GM12878 (cell line): ENCODE measurements around the gene IRX4. TPM values are rescaled to one million over a fixed set of nuclear protein-coding genes. Genes with fewer than 3 reads are reported as not detected.

Experiments used
- ATAC-seq: fragments of 200-7000 bp; cut with Tn5 transposase; 3 replicates; pipeline ENCODE4 v1.9.1; 2020; ENCODE audit warnings: mild to moderate bottlenecking, moderate library complexity
- BruUV-seq: library from RNA; stranded (reverse); fragments of 400-500 nt; replicated peaks from 2 replicates; lab custom pipeline; 2021; lab: Mats Ljungman, UMichigan
- CTCF ChIA-PET: fragments of 300-600 bp; sonication (Branson Sonifier 250); formaldehyde crosslinking; extraction: SDS; loops from one replicate; lab custom pipeline; 2021; ENCODE audit warnings: inconsistent platforms; lab: Yijun Ruan, JAX
- POLR2A ChIA-PET: fragments of 350-600 bp; formaldehyde crosslinking; extraction: SDS; loops from one replicate; lab custom pipeline; 2021; ENCODE audit warnings: inconsistent platforms; lab: Charles Lee
- RAD21 ChIA-PET: fragments of 300-600 bp; sonication (Branson Sonifier 250); formaldehyde crosslinking; loops from one replicate; lab custom pipeline; 2023; ENCODE audit warnings: antibody characterized with exemption; ENCODE audit not compliant: unreplicated experiment; lab: Charles Lee
- SMC1A ChIA-PET: fragments of 300-600 bp; sonication (Branson Sonifier 250); formaldehyde crosslinking; loops from one replicate; lab custom pipeline; 2023; ENCODE audit not compliant: unreplicated experiment, uncharacterized antibody; lab: Charles Lee
- DNase-seq: peaks from one replicate; pipeline ENCODE4 v3.0.0-alpha.2; 2011; ENCODE audit warnings: low read depth, low spot score
- FAIRE-seq: peaks from 3 replicates; lab custom pipeline; 2011; peaks lifted over from hg19 to GRCh38; lab: Jason Lieb, UNC
- H2AFZ ChIP-seq: 2 replicates; pipeline ENCODE4 v1.6.0; 2011; ENCODE audit warnings: low read depth, low read length, control low read depth; ENCODE audit not compliant: control insufficient read depth
- H3K27ac ChIP-seq: 2 replicates; pipeline ENCODE4 v1.5.1; 2011; ENCODE audit warnings: control low read depth; ENCODE audit not compliant: control insufficient read depth, insufficient read depth
- H3K27me3 ChIP-seq, 2 experiments: replicated peaks in 1 of 2; 2 replicates each; pipeline versions ENCODE4 v1.6.0 to v1.6.1; 2011; ENCODE audit warnings: low read length in 1 of 2; ENCODE audit not compliant: control insufficient read depth in 2 of 2, insufficient read depth in 2 of 2
- H3K36me3 ChIP-seq, 2 experiments: 2 replicates each; pipeline ENCODE4 v1.5.1; 2011; ENCODE audit warnings: low read length in 1 of 2; ENCODE audit not compliant: control insufficient read depth in 2 of 2, insufficient read depth in 2 of 2
- H3K4me1 ChIP-seq: 2 replicates; pipeline ENCODE4 v1.6.1; 2011; ENCODE audit warnings: mild to moderate bottlenecking, low read length, moderate library complexity, mixed read lengths; ENCODE audit not compliant: control insufficient read depth, insufficient read depth
- H3K4me2 ChIP-seq: 2 replicates; pipeline ENCODE4 v1.6.0; 2011; ENCODE audit warnings: control low read depth; ENCODE audit not compliant: control insufficient read depth, insufficient read depth
- H3K4me3 ChIP-seq: fragments of 200-600 bp; sonication (generic); 2 replicates; pipeline ENCODE4 v1.5.1; 2016
- H3K79me2 ChIP-seq: 2 replicates; pipeline ENCODE4 v1.6.0; 2011; ENCODE audit warnings: low read length; ENCODE audit not compliant: control insufficient read depth, insufficient read depth
- H3K9ac ChIP-seq: 2 replicates; pipeline ENCODE4 v1.8.0; 2011; ENCODE audit warnings: low read length, control low read depth, mixed read lengths; ENCODE audit not compliant: control insufficient read depth, insufficient read depth
- H3K9me3 ChIP-seq: replicated peaks from 3 replicates; pipeline ENCODE4 v1.5.1; 2011; ENCODE audit warnings: mild to moderate bottlenecking, low read length; ENCODE audit not compliant: control insufficient read depth, insufficient read depth
- H4K20me1 ChIP-seq: 2 replicates; pipeline ENCODE4 v1.6.0; 2011; ENCODE audit not compliant: control insufficient read depth, insufficient read depth
- FOXK2 ChIP-seq: fragments of 450-650 bp; IDR thresholded peaks from 2 replicates; pipeline ENCODE4 v1.6.1; 2017; ENCODE audit warnings: mild to moderate bottlenecking, moderate library complexity
- WGBS: methylation state at CpG from one replicate; pipeline ENCODE4 v1.1.6; 2016; ENCODE audit warnings: low lambda C conversion rate; ENCODE audit not compliant: insufficient replicate concordance, insufficient coverage; ENCODE audit errors: missing lambda C conversion rate; 5-methylcytosine and 5-hydroxymethylcytosine counted together
- in situ Hi-C: fragments of 300-500 bp; cut with MboI; formaldehyde crosslinking; loops from 9 replicates; pipeline ENCODE4 v1.14.3; 2018; ENCODE audit warnings: mixed read lengths
- intact Hi-C: fragments of 100-400 bp; cut with micrococcal nuclease; formaldehyde crosslinking; loops from one replicate; pipeline ENCODE4 v1.14.2; 2022; ENCODE audit not compliant: unreplicated experiment
- polyA plus RNA-seq, 11 experiments: library from polyadenylated mRNA; depleted of rRNA in 4 of 11; unstranded in 6 of 11; stranded (reverse) in 5 of 11; fragments of >200 nt; fragmentation: Nextera tagmentation in 4 of 11; fragmentation: Illumina TruSeq in 1 of 11; extraction: Ambion mirVana in 4 of 11; extraction: Trizol in 1 of 11; gene quantifications; 1 replicate in 1 of 11; 2 replicates in 10 of 11; pipeline versions ENCODE4 v1.2.1 to v1.2.3, GENCODE V29; 2011 to 2016; ENCODE audit warnings: inconsistent platforms in 2 of 11, missing spikeins in 2 of 11, low read depth in 1 of 11
- total RNA-seq, 4 experiments: library from RNA; depleted of rRNA in 3 of 4; stranded (reverse); fragments of >200 nt in 3 of 4; fragmentation: Illumina TruSeq in 1 of 4; extraction: Trizol in 1 of 4; gene quantifications; 2 replicates each; pipeline versions ENCODE4 v1.2.1 to v1.2.3, GENCODE V29; 2013 to 2021
- TF ChIP-seq, protein P1 (sequence below): IDR thresholded peaks from 2 replicates; pipeline ENCODE4 v1.6.1; 2012; ENCODE audit warnings: low read depth, low read length, improper control_type of control experiment
- TF ChIP-seq, protein P2 (sequence below), 3 experiments: IDR thresholded peaks in 2 of 3; conservative IDR thresholded peaks in 1 of 3; 2 replicates each; pipeline ENCODE4 v1.5.1; 2011; ENCODE audit warnings: low read depth in 3 of 3, low read length in 3 of 3, mild to moderate bottlenecking in 3 of 3, control low read depth in 2 of 3, moderate library complexity in 2 of 3, inconsistent platforms in 1 of 3, mixed read lengths in 1 of 3; ENCODE audit not compliant: control insufficient read depth in 2 of 3, insufficient read depth in 1 of 3; ENCODE audit errors: extremely low read depth in 1 of 3

The IRX4 gene
- total and polyA plus RNA-seq, 10 of the 15 experiments (the other 5 are each of a cell fraction or from before 2014, with no cell fraction given), result not detected

DNA sequence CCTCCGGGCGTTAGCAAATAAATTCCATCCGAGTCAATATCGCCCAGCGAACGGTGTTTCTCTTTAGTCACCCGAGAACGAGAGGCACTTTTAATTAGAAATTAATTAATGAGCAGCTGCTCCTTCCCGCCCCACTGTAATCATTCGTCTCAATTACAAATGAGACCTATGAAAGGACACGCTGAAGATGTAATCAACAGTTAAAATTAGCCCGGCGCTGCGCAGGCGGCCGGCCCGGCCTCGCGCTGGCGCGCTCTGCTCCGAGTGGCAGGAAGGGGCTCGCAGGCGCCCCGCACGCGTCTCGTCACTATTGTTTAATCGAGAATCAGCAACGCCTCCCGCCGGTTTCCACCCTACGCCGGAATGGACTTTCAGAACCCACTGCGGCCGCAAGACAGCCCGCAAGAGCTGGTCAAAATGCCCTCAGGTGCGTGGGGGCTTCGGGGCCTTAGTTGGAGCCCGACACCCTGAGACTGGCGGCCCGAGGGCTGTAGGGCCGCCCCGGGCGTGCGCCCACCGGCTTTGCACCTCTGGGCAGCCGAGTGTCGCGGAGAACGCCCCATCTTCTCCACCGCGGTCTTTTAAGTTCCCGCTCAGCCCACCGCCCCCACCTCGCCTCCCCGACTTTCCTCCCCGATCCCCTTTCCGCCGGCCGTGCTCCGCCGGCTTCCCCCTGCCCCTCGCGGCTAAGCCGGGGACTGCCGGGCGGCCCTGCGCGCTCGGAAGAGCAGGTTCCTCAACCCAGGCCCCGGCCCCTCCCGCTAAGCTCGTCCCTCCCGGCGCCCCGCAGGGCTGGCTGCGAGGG, 597 bp upstream of the IRX4 start:
- Histone ChIP-seq H3K4me2 (no peak overlapping the region), H3K27me3 (peaks cover 5 to 13% of the 10 kb centered on the region in 2 experiments; a peak in 3 of 4 replicates), H2AFZ (no peak overlapping the region), H3K27ac (no peak overlapping the region), H4K20me1 (no peaks in the 10 kb centered on the region), H3K4me3 (no peak overlapping the region), H3K9ac (no peak overlapping the region), H3K9me3 (no peaks in the 10 kb centered on the region; the same call in 2 of the 3 replicates), H3K4me1 (no peaks in the 10 kb centered on the region), H3K36me3 (no peaks in the 10 kb centered on the region), H3K79me2 (no peaks in the 10 kb centered on the region)
- TF ChIP-seq, protein P1, sequence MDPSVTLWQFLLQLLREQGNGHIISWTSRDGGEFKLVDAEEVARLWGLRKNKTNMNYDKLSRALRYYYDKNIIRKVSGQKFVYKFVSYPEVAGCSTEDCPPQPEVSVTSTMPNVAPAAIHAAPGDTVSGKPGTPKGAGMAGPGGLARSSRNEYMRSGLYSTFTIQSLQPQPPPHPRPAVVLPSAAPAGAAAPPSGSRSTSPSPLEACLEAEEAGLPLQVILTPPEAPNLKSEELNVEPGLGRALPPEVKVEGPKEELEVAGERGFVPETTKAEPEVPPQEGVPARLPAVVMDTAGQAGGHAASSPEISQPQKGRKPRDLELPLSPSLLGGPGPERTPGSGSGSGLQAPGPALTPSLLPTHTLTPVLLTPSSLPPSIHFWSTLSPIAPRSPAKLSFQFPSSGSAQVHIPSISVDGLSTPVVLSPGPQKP, result no peak
- TF ChIP-seq FOXK2, result no peak
- TF ChIP-seq, protein P2, sequence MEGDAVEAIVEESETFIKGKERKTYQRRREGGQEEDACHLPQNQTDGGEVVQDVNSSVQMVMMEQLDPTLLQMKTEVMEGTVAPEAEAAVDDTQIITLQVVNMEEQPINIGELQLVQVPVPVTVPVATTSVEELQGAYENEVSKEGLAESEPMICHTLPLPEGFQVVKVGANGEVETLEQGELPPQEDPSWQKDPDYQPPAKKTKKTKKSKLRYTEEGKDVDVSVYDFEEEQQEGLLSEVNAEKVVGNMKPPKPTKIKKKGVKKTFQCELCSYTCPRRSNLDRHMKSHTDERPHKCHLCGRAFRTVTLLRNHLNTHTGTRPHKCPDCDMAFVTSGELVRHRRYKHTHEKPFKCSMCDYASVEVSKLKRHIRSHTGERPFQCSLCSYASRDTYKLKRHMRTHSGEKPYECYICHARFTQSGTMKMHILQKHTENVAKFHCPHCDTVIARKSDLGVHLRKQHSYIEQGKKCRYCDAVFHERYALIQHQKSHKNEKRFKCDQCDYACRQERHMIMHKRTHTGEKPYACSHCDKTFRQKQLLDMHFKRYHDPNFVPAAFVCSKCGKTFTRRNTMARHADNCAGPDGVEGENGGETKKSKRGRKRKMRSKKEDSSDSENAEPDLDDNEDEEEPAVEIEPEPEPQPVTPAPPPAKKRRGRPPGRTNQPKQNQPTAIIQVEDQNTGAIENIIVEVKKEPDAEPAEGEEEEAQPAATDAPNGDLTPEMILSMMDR (IDR thresholded peaks at IDR 0.05 in 2 of 3, conservative IDR thresholded peaks at IDR 0.05 in 1 of 3; ENCODE audit: control insufficient read depth in 2 of 3, extremely low read depth in 1 of 3, insufficient read depth in 1 of 3, low read depth in 3 of 3, low read length in 3 of 3), result 0 out of 6 replicates have a peak, but pooled peaks of 1 of the 3 experiments have one; percentile 5
- RAD21 ChIA-PET, result no interaction called here
- 8% methylated on average over 51 of the region's 78 CpGs for WGBS
- CTCF ChIA-PET, result no interaction called here
- DNase-seq, result no peak
- POLR2A ChIA-PET, result no interaction called here
- ATAC-seq, result peak; percentile 56
- FAIRE-seq, result no peak
- no TSS peak for BruUV-seq
- SMC1A ChIA-PET, result no interaction called here
- intact Hi-C loops (no loop called here), in situ Hi-C loops (no loop called here)
